ENCODE results near the gene R3HDM2.

DNA sequence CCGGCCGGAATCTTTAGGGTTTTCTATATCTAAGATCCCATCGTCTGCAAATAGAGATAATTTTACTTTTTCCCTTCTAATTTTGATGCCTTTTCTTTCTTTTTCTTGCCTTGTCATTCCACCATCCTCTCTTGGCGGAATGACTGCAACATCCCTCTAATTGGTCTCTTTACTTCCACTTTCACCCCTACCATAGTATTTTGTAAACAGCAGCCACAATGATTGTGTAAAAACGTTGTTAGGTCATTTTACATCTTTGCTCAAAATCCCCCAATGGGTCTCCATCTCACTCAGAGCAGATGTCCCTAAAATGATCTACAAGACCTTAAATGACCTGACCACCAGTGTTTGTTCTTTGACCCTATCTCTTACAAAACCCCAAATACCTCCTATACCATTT lies 99.9 kb downstream of the R3HDM2 start:
- TF ChIP-seq, protein P1, sequence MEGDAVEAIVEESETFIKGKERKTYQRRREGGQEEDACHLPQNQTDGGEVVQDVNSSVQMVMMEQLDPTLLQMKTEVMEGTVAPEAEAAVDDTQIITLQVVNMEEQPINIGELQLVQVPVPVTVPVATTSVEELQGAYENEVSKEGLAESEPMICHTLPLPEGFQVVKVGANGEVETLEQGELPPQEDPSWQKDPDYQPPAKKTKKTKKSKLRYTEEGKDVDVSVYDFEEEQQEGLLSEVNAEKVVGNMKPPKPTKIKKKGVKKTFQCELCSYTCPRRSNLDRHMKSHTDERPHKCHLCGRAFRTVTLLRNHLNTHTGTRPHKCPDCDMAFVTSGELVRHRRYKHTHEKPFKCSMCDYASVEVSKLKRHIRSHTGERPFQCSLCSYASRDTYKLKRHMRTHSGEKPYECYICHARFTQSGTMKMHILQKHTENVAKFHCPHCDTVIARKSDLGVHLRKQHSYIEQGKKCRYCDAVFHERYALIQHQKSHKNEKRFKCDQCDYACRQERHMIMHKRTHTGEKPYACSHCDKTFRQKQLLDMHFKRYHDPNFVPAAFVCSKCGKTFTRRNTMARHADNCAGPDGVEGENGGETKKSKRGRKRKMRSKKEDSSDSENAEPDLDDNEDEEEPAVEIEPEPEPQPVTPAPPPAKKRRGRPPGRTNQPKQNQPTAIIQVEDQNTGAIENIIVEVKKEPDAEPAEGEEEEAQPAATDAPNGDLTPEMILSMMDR (IDR thresholded peaks at IDR 0.05 in 8 of 11, conservative IDR thresholded peaks at IDR 0.05 in 3 of 11): no peak
- TF ChIP-seq POLR2A (IDR thresholded peaks at IDR 0.05) (no peak), POLR2AphosphoS5 (IDR thresholded peaks at IDR 0.05) (no peak)
